SIG-M5 treated with dmso at 0.1 percent for 504 hours (cell line): ENCODE measurements around the gene C5AR2.
"Not testable (repeated sequence)": the region's sequence is repeated elsewhere in the genome, so short reads cannot be mapped to it uniquely, and the experiment has no call there.

Experiments used
- DNase-seq: peaks from one replicate; lab custom pipeline; 2025; ENCODE audit not compliant: unreplicated experiment; lab: John Stamatoyannopoulos, UW

Gene C5AR2

GRCh38 chr19:47358936-47359335 lies 27.0 kb downstream of the C5AR2 start:
- no peak for DNase-seq

DNA sequence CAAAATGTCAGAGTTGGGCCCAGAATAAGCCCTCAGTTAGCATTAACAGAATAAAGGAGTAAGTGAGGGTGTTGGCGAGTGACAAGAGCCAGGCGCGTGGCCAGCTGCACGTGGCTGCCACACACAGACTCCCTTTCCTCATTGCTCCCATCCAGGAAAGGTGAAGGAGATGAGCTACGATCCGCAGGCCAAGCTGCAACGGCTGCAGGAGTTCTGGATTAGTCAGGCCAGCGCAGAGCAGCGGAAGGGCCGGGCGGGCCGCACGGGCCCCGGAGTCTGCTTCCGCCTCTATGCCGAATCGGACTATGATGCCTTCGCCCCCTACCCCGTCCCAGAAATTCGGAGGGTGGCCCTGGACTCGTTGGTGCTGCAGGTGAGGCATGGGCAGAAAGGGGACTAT lies 30.3 kb downstream of the C5AR2 start:
- DNase-seq: no peak

- peak; percentile 16 for DNase-seq
Measured at GRCh38 chr19:47363758-47364531, 32.0 kb downstream of the C5AR2 start.

GRCh38 chr19:47365455-47365854 lies 33.5 kb downstream of the C5AR2 start:
- DNase-seq: not testable (repeated sequence)

GRCh38 chr19:47370045-47370611 lies 38.2 kb downstream of the C5AR2 start:
- peak; percentile 70 for DNase-seq

DNA sequence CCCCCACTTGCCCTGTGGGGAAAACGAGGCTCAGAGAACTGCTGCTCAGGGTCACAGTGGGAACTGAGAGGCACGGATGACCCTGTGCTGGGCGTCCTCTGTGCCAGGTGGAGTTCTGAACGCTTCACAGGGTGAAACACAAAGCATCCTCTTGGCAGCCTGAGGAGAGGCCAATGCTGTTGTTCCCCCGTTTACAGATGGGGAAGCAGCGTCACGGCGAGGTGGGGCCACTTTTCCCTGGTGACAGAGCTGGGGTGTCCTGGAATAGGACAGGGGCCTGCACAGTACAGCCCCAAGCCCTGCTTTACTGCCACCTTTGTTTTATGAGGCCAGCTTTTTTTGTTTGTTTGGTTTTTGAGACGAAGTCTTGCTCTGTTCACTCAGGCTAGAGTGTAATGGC lies 39.3 kb downstream of the C5AR2 start:
- no peak for DNase-seq

DNA sequence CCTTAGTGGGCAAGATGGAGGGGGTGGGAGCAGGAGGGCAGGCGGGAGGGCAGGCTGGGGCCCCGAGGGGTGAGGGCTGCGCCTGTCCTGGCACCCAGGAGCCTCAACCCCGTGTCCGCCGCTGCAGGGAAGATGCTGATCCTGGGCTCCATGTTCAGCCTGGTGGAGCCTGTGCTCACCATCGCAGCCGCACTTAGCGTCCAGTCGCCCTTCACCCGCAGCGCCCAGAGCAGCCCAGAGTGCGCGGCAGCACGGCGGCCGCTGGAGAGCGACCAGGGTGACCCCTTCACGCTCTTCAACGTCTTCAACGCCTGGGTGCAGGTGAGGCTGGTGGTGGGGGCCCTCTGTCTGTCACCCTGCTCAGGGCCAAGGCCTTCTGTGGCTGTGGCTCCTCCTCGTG lies 40.6 kb downstream of the C5AR2 start:
- DNase-seq: no peak

- DNase-seq: no peak
Measured at GRCh38 chr19:47373246-47374240, 41.6 kb downstream of the C5AR2 start.

GRCh38 chr19:47374876-47375693 lies 43.1 kb downstream of the C5AR2 start:
- no peak for DNase-seq

DNA sequence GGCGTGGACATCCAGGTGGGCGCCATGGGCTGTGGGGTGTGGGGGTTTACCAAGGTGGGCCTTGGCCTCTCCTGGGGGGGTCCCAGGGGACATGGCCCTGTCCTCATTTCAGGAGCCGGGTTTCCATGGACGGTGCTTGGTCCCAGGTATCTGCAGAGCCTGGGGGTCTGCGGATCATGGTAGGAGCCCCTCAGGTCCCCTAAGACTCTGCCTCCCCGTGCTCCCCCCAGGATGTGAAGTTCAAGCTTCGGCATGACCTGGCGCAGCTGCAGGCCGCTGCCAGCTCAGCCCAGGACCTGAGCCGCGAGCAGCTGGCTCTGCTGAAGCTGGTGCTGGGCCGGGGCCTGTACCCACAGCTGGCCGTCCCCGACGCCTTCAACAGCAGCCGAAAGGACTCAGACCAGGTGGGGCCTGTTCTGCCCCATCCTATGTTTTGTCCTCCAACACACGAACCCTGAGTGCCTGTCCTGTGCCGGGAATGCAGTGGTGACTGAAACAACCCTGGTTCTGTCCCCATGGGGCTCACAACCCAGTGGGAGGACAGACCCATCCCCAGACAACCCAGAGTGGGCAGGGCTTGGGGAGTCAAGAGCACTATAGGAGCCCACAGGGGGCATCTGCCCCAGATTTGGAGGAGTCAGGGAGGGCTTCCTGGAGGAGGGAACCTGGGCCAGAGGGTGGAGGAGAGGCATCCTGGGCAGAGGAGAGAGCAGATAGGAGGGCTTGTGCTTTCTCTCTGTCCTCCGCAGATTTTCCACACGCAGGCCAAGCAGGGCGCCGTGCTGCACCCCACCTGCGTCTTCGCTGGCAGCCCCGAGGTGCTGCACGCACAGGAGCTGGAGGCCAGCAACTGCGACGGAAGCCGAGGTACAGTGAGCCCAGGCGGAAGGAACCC lies 44.0 kb downstream of the C5AR2 start:
- DNase-seq: no peak

DNA sequence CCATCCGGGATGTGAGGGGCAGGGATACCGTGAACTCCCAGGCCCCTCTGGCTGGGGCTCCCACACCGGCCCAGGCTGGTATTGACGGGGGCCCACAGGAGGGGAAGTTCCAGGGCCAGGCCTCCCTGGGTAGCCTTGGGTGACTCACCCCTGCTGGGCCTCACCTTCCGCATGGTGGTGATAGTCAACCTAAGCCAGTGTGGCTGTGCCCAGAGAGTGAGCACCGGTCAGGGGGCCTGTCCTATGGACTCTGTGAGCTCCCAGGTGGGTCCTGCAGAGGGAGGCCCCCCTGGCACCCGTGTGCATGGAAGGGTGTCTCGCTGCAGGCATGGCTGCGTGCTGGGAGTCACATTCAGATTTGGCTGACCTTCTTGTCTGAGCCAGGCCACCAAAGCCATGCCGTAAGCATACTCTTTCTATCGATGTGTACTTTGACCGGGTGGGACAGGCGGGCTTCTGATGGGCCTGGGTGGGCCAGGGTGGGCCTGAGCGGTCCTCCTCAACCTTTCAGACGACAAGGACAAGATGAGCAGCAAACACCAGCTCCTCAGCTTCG lies 44.7 kb downstream of the C5AR2 start:
- DNase-seq: no peak

DNA sequence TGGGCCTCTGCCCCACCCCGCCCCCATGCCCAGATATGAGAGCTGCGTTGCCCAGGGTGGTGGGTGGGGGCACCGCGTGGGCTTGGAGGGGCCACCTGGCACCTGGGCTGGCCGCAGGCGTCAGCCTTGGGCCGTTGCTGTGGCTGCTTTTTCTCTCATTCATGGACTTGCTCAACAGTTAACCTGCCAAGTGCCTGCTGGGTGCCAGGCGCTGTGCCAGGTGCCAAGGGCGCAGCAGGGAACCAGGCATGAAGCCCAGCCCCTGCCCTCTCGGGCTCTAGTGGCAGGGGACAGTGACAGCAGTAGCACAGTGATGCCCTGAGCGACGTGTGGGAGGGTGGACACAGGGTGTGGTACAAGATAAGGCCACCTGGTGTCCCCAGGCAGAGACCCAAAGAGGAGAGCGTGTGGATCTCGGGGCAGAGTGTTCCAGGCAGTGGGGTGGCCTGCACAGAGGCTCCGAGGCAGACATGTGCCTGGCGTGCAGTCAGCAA lies 45.3 kb downstream of the C5AR2 start:
- DNase-seq: no peak

GRCh38 chr19:47377801-47378200 lies 45.8 kb downstream of the C5AR2 start:
- DNase-seq: no peak

GRCh38 chr19:47378246-47378645 lies 46.3 kb downstream of the C5AR2 start:
- no peak for DNase-seq

DNA sequence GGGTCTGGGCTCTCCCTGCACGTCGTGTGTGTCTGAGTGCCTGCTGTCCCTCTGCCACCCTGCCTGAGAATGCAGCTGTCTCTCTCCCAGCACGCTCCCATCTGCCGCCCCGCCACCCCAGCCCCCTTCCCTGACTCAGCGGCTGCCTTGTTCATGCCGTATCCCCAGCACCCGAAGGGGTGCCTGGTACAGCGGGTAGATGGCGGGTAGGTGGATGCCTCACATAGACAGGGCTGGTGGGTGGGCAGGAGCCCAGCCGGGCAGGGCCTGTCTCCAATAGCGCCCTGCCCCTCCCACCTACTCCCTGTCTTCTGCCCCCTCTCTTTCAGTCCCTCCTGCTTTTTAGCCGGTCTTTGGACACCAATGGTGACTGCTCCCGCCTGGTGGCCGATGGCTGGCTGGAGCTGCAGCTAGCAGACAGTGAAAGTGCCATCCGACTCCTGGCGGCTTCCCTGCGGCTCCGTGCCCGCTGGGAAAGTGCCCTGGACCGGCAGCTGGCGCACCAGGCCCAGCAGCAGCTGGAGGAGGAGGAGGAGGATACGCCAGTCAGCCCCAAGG lies 47.5 kb downstream of the C5AR2 start:
- no peak for DNase-seq

DNA sequence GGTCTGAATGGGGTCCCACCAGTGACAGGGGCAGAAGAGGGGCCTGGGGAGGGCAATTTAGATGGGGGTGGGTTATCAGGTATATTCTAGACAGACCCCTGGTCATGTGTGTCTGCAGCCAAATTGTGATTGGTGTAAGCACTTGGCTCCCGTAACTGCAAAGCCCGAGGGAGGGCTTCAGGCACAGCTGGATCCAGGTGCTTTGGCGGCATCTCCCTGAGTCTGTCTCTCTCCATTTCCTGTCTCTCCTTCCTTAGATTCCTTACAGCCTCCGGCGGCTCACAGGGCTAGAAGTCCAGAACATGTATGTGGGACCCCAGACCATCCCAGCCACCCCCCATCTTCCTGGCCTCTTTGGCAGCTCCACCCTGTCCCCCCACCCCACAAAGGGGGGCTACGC lies 48.6 kb downstream of the C5AR2 start:
- no peak for DNase-seq

DNA sequence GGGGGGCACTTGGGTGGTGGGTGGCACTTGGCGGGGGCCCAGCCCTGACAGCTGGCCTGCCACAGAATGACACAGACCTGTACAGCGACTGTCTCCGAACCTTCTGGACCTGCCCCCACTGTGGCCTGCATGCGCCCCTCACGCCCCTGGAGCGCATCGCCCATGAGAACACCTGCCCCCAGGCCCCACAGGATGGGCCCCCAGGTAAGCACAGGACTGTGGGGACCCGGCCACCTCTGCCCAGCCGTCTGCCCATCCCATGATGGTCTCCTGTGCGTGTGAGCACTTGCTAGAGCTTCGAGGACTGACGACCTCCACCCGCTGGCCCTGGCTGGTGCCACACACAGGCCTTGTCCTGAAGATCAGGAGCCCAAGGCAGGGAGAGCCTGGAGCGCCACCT lies 49.1 kb downstream of the C5AR2 start:
- no peak for DNase-seq

DNA sequence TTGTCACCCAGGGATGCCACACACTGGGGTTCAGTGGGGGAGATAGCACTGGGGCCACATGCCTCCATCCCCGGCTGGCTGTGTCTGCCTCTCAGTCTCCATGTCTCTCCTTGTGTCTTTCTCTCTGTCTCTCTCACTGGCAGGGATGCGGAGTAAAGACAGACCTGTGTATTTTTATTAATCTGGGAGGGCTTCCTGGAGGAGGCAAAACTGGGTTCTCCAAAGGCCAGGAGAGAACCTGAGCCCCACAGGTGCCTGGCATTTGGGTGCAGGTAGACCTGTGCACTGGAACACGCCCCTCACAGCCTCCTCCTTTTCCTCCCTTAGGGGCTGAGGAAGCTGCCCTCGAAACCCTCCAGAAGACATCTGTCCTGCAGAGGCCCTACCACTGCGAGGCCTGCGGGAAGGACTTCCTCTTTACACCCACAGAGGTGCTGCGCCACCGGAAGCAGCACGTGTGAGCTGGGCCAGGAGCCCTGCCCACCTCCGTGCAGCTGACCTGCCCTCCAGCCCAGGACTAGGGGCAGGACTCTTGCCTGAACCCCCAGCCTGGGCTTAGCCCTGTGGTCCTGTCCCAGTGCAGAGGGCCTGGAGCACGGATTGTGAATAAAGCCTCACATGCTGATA lies 49.8 kb downstream of the C5AR2 start:
- DNase-seq: no peak

GRCh38 chr19:47383890-47384289 lies 51.9 kb downstream of the C5AR2 start:
- not testable (repeated sequence) for DNase-seq
